ENCODE results near the gene KRTAP20-4. TPM values are rescaled to one million over a fixed set of nuclear protein-coding genes. Genes with fewer than 3 reads are reported as not detected.

KRTAP20-4 gene
- total RNA-seq, 4 donors from 2014 or later, result not detected

DNA sequence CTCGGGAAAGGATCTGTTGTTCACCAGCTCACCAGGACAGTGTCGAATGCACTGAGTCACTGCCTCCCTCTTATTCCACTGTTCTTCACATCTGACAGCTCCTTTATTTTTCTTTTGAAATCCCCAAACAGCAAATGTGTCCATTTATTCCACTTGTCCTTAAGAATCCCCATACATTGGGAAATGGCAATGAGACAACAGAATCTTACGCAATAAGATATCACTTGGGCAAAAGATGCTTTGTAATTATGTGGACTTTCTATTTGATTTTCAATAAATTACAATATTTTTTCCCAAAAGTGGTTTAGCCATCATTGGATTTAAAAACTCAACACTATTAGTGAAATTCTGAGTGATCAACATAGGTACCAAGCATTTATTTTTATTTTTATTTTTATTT lies 18.3 kb downstream of the KRTAP20-4 start:
- Histone ChIP-seq H3K4me1 (no peaks in the 10 kb centered on the region), H3K27ac (no peak overlapping the region), H3K4me3 (replicated peaks in 1 of 3) (no peak overlapping the region), H3K27me3 (no peaks in the 10 kb centered on the region), H3K36me3 (no peaks in the 10 kb centered on the region), H3K9me3 (no peaks in the 10 kb centered on the region)
- intact Hi-C loops (cut with DNase I), result no loop called here
- 85 to 92% methylated on average over 3 of the region's 3 CpGs for WGBS, 2 donors
- TF ChIP-seq POLR2A (IDR thresholded peaks at IDR 0.05), result no peak
- TF ChIP-seq, protein P1, sequence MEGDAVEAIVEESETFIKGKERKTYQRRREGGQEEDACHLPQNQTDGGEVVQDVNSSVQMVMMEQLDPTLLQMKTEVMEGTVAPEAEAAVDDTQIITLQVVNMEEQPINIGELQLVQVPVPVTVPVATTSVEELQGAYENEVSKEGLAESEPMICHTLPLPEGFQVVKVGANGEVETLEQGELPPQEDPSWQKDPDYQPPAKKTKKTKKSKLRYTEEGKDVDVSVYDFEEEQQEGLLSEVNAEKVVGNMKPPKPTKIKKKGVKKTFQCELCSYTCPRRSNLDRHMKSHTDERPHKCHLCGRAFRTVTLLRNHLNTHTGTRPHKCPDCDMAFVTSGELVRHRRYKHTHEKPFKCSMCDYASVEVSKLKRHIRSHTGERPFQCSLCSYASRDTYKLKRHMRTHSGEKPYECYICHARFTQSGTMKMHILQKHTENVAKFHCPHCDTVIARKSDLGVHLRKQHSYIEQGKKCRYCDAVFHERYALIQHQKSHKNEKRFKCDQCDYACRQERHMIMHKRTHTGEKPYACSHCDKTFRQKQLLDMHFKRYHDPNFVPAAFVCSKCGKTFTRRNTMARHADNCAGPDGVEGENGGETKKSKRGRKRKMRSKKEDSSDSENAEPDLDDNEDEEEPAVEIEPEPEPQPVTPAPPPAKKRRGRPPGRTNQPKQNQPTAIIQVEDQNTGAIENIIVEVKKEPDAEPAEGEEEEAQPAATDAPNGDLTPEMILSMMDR (IDR thresholded peaks at IDR 0.05), result no peak
- no peak for DNase-seq

DNA sequence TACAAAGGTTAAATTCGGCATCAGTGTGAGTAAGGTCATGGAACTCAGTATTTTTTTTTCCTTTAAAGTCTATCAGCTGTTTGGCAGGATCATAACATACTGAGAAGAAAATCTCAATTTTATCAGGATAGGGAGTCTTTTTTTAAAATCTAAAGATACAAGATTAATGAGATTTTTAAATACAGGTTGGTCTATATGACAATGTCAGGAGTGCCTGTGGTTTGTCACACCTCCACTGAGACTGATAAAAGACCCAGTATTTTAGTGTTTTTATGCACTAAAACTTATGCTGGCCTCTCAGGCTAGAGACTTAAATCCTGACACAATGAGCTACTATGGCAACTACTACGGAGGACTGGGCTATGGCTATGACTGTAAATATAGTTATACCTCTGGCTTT lies 22.1 kb downstream of the KRTAP20-4 start, which contains the start of gene KRTAP20-3:
TSS of gene KRTAP20-3 (plus strand) at position 301 of the 400 bp plus-strand sequence.
- DNase-seq, result no peak
- Histone ChIP-seq H3K36me3 (no peaks in the 10 kb centered on the region), H3K27me3 (no peaks in the 10 kb centered on the region), H3K9me3 (no peaks in the 10 kb centered on the region), H3K4me3 (replicated peaks in 1 of 3) (no peak within 1 kb of the TSS), H3K4me1 (no peaks in the 10 kb centered on the region), H3K27ac (no peak within 1 kb of the TSS)
- TF ChIP-seq, protein P1 (IDR thresholded peaks at IDR 0.05), result no peak
- TF ChIP-seq POLR2A (IDR thresholded peaks at IDR 0.05), result no peak
- intact Hi-C loops (cut with DNase I), result no loop called here
- 85 to 93% methylated on average over 2 of the region's 2 CpGs for WGBS, 2 donors

DNA sequence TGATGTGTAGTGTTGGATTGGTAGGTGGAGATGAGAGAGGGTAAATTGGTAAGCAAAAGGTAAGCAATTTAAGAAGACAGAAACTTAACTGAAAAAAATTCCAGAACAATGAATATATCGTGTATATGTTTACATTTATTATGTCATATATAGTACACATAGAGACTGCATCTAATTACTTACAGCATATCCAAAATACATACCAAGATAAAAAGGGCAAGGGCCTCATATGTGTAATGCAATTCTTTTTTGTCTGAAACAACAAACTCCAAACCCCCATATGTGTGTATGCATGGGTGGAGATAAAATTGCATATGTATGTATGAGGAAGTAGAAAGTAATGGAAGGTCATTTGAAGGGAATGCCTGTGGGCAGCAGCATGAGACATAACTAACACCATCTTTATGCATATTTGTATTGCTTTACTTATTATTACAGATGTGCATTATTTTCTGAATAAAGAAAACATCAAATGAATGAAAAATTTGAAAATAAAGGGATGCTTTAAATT lies 26.5 kb downstream of the KRTAP20-4 start:
- intact Hi-C loops (cut with DNase I), result no loop called here
- WGBS, 2 donors, result 79 to 90% methylated on average over 1 of the region's 1 CpG
- no peaks in the 10 kb centered on the region for H3K36me3 ChIP-seq
- H3K4me3 ChIP-seq (replicated peaks in 1 of 3), result no peak overlapping the region
- H3K4me1 ChIP-seq, result no peaks in the 10 kb centered on the region
- H3K27ac ChIP-seq, result no peak overlapping the region
- TF ChIP-seq, protein P1 (IDR thresholded peaks at IDR 0.05), result no peak
- no peak for TF ChIP-seq POLR2A (IDR thresholded peaks at IDR 0.05)
- no peak for DNase-seq
- no peaks in the 10 kb centered on the region for H3K27me3 ChIP-seq
- H3K9me3 ChIP-seq, result no peaks in the 10 kb centered on the region

DNA sequence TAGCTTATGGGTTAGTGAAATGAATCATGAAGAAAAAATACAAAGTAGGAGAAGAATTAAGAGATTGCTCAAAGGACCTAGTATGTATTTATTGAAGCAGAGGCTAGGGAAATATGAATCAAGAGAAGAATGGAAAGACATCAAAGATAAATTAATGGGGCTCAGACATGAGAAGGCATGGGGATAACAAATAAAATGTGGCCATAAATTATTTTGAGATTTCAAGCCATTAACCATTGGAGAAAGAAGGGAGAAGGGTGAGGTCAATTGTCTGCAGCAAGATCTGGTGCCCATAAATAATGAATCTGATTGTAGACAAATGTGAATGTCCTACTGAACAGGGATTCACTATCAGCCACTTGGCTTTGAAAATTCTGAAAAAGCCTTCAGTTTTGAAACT lies 32.5 kb downstream of the KRTAP20-4 start:
- Histone ChIP-seq H3K9me3 (no peaks in the 10 kb centered on the region), H3K27me3 (no peaks in the 10 kb centered on the region), H3K4me3 (replicated peaks in 1 of 3) (no peak overlapping the region), H3K27ac (no peak overlapping the region), H3K4me1 (no peaks in the 10 kb centered on the region), H3K36me3 (no peaks in the 10 kb centered on the region)
- TF ChIP-seq, protein P1 (IDR thresholded peaks at IDR 0.05), result no peak
- no peak for TF ChIP-seq POLR2A (IDR thresholded peaks at IDR 0.05)
- no peak for DNase-seq
- intact Hi-C loops (cut with DNase I), result no loop called here

DNA sequence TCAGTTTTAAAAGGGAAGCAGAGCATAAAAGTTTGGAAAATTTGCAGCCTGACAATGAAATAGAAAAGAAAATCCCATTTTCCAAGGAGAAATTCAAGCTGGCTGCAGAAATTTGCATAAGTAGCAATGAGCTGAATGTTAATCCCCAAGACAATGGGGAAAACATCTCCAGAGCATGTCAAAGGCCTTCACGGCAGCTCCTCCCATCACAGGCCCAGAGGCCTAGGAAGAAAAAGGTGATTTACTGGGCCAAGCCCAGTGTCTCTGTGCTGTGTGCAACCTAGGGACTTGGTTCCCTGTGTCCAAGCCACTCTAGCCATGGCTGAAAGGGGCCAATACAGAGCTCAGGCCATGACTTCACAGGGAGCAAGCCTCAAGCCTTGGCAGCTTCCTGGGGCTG lies 48.3 kb downstream of the KRTAP20-4 start:
- DNase-seq, result no peak
- intact Hi-C loops (cut with DNase I), result no loop called here
- H3K4me1 ChIP-seq, result no peaks in the 10 kb centered on the region
- WGBS, 2 donors, result 63 to 85% methylated on average over 1 of the region's 1 CpG
- TF ChIP-seq, protein P1 (IDR thresholded peaks at IDR 0.05), result no peak
- no peak for TF ChIP-seq POLR2A (IDR thresholded peaks at IDR 0.05)
- no peak overlapping the region for H3K27ac ChIP-seq
- no peaks in the 10 kb centered on the region for H3K27me3 ChIP-seq
- H3K4me3 ChIP-seq (replicated peaks in 1 of 3), result no peak overlapping the region
- H3K36me3 ChIP-seq, result no peaks in the 10 kb centered on the region
- no peaks in the 10 kb centered on the region for H3K9me3 ChIP-seq

Small RNAs within 50 kb of the gene (small RNA-seq; reads per million reads assigned to genes)
- gene KRTAP20-1 (not detected), gene KRTAP20-3 (not detected), gene KRTAP20-4 (not detected), gene KRTAP22-1 (not detected), gene KRTAP22-2 (not detected)

Other genes starting within 250 kb of the KRTAP20-4 start
- not detected for gene KRTAP13-2, start 248.4 kb upstream of the KRTAP20-4 start, total RNA-seq
- gene KRTAP13-1, start 224.6 kb upstream of the KRTAP20-4 start, total RNA-seq, result not detected
- not detected for gene KRTAP13-3, start 194.7 kb upstream of the KRTAP20-4 start, total RNA-seq
- gene KRTAP13-4, start 190.4 kb upstream of the KRTAP20-4 start, total RNA-seq, result not detected
- not detected for gene KRTAP15-1, start 180.4 kb upstream of the KRTAP20-4 start, total RNA-seq
- not detected for gene KRTAP19-1, start 140.3 kb upstream of the KRTAP20-4 start, total RNA-seq
- gene KRTAP19-2, start 133.2 kb upstream of the KRTAP20-4 start, total RNA-seq, result not detected
- gene KRTAP19-3, start 128.6 kb upstream of the KRTAP20-4 start, total RNA-seq, result not detected
- not detected for gene KRTAP19-4, start 123.5 kb upstream of the KRTAP20-4 start, total RNA-seq
- not detected for gene KRTAP19-5, start 118.5 kb upstream of the KRTAP20-4 start, total RNA-seq
- gene KRTAP19-6, start 78.8 kb upstream of the KRTAP20-4 start, total RNA-seq, result not detected
- gene KRTAP19-7, start 59.3 kb upstream of the KRTAP20-4 start, total RNA-seq, result not detected
- gene KRTAP22-2, start 30.2 kb upstream of the KRTAP20-4 start, total RNA-seq, result not detected
- gene KRTAP6-3, start 28.2 kb upstream of the KRTAP20-4 start, total RNA-seq, result not detected
- not detected for gene KRTAP6-2, start 21.7 kb upstream of the KRTAP20-4 start, total RNA-seq
- not detected for gene KRTAP22-1, start 19.5 kb upstream of the KRTAP20-4 start, total RNA-seq
- not detected for gene KRTAP6-1, start 6.7 kb upstream of the KRTAP20-4 start, total RNA-seq
- gene KRTAP20-1, start 4.2 kb upstream of the KRTAP20-4 start, total RNA-seq, result not detected
- gene KRTAP20-2, start 14.6 kb downstream of the KRTAP20-4 start, total RNA-seq, result not detected
- gene KRTAP20-3, start 22.2 kb downstream of the KRTAP20-4 start, total RNA-seq, result not detected
- gene KRTAP21-3, start 98.2 kb downstream of the KRTAP20-4 start, total RNA-seq, result not detected
- gene KRTAP21-2, start 126.6 kb downstream of the KRTAP20-4 start, total RNA-seq, result not detected
- gene KRTAP21-1, start 134.8 kb downstream of the KRTAP20-4 start, total RNA-seq, result not detected
- gene KRTAP8-1, start 192.6 kb downstream of the KRTAP20-4 start, total RNA-seq, result not detected
- gene KRTAP7-1, start 209.1 kb downstream of the KRTAP20-4 start, total RNA-seq, result not detected

Data from thyroid gland (tissue), 4 donors.